GM18499 (cell line): ENCODE data around the gene TET3.

ENCODE experiments used
- ATAC-seq: cut with Tn5 transposase; IDR thresholded peaks from one replicate; pipeline ENCODE4 v1.9.1; 2021; ENCODE audit warnings: moderate number of reproducible peaks; ENCODE audit not compliant: insufficient read depth, unreplicated experiment

Gene TET3

GRCh38 chr2:73985308-73986084 lies 786 bp downstream of the TET3 start:
- ATAC-seq: no peak

GRCh38 chr2:73986085-73986681 lies 1.5 kb downstream of the TET3 start:
- no peak for ATAC-seq

DNA sequence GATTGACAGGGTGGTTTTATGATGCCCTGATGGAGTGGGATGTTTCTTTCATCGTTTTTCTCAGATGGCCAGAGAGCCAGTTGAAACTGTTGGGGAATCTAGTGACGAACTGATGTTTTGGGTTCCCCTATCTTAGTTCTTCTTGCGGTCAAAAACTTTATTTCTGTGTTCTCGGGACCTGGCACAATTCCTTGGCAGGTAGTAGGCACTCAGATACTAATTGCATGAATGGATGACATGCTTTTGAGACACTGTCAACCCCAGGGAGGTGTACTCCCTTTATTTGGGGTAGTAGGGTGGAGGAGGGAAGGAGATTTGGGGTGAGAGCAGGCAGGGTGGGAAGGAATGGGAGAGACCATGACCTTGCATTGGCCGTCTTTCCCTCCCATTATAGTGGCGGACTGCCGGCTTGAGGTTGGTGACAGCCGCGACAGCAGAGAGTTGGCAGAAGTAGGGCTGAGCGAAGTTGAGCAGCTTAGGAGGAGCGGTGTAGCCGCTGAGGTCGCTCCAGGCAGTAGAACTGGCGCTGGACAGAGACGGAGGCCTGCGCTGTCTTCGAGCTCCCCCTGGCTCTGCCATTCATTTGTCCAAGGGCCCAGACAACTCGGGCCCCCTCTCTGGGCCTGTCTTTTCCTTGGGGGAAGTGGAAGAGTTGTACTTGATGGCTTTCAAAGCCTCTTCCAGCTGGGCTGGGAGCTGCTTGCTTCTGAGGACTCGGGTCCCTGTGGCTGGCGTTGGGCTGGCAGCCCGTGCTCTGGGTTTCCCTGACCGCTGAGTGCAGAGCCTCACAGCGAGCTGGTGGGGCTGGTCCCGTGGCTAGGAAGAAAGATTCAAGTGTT lies 2.6 kb downstream of the TET3 start:
- no peak for ATAC-seq

DNA sequence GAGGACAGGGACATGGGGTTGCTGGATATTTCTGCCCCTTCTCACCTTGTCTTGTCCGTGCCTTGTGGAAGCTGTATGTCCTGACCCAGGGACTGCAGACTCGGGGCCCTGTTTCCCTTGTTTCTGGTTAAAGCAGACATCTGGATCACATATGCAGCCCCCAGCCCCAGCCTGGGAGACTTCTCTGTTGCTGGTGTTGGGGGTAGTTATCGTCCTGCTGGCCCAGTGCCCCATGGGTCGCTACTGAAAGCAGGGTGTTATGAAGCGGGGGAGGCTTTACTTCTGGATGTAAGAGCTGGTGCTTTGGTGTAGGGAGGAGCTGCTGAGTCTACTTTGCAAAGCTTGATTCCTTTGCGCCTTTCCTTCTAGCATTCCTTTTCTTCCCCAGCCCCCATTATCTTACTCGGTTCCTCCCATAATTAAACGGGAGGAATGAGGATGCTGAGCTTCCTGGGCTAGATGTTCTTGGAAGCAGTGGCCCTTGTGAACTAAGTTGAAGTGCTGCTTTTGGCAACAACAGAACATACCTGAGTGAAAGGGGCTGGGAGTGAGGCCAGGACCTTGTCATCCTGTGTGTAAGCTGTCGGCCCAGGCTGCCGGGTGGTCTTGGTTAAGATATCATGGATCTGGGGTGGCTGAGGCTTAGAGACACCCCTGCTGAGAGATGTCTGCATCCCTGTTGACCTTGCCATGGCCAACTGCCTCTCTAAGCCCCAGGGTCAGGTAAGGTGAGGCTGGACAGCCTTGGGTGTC lies 3.4 kb downstream of the TET3 start:
- no peak for ATAC-seq

DNA sequence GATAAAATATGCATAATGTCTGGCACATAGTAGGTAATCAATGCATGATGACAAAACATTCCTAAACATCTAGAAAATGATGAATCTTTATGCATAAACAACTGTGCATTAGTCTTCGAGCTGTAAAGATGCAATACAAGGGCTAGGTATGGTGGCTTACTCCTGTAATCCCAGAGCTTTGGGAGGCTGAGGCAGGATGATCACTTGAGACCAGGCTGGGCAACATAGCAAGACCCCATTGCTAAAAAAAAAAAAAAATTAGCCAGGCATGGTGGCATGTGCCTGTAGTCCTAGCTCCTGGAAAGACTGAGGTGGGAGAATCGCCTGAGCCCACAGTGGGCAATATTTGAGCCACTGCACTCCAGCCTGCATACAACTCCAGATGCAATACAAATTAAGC lies 5.3 kb downstream of the TET3 start:
- ATAC-seq: no peak

- ATAC-seq: no peak
Observed at GRCh38 chr2:73990531-73990930, 5.8 kb downstream of the TET3 start.

DNA sequence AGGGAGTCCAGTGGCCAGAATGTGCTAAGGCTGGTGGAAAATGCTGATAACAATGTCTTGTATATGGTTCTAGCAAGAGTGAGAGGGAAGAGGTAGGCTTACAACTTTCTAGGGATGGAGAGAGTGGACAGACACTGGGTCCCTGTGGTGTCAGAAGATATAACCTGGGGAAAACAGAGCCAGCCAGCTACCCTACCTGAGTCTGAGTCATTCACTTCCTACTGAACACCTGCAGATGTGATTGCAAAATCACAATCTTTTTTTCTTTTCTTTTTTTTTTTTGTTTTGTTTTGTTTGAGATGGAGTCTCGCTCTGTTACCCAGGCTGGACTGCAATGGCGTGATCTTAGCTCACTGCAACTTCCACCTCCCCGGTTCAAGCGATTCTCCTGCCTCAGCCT lies 7.3 kb downstream of the TET3 start:
- no peak for ATAC-seq

GRCh38 chr2:73993376-73993775 lies 8.7 kb downstream of the TET3 start:
- no peak for ATAC-seq

DNA sequence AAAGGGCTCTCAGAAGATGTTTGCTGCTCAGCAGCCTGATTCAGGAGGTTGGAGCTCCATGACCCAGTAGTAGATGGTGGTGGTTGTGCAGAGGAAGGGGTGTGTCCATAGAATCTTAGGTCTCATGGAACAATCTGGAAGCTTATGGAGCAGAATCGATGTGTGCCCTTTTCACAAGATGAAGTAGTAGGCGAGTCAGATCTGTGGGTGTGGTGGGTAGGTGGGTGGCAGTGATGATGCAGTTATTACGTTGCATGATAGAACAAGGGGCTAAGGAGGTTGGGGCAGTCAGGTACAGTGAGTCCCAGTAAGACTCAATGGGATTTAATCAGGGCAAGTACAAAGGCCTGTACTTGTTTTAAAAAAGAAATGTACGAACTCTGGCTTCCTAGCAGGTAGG lies 9.1 kb downstream of the TET3 start:
- ATAC-seq: no peak

DNA sequence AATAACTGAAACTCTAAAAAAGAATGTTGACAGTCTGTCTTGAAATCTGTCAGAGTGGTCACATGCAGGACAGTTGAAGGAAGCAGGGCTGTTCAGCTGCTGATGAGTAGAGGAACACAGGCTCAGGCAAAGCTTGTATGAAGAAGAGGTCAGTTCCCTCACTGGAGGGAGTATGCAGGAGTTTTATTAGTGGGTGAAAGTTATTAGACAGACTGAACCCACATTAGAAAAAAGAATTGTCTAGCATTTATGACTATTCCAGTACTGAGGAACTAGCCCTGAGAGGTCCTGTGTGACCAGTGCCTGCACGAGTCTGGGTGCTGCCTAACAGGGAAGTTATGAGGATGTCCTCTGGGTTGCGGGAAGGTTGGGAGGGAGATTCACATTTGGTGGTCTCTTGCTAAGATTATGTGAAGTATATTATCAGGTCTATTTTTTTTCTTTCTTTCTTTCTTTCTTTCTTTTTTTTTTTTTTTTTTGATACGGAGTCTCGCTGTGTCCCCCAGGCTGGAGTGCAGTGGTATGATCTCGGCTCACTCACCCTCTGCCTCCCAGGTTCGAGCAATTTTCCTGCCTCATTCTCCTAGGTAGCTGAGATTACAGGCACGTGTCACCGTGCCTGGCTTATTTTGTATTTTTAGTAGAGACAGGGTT lies 9.6 kb downstream of the TET3 start:
- no peak for ATAC-seq

DNA sequence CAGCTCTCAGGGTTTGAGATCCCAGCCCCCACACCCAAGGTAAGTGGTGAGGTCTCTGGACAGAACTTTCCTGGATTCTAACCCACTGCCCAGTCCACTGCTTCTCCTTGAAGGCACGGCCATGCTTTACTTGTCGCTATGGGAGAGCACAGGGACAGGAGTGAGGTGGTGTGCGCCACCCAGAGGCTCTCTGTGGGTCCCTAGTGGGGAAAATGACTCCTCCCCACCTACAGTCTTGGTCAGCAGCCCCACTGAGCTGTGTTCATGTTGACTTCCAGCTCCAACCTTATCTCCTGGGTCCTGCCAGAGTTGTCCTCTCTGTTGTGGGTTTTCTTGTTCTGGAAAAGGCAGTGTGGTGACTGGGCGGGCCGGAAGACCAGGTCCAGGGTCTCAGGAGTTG lies 11.1 kb downstream of the TET3 start:
- ATAC-seq: no peak

GRCh38 chr2:73997813-73998212 lies 13.1 kb downstream of the TET3 start:
- ATAC-seq: no peak

DNA sequence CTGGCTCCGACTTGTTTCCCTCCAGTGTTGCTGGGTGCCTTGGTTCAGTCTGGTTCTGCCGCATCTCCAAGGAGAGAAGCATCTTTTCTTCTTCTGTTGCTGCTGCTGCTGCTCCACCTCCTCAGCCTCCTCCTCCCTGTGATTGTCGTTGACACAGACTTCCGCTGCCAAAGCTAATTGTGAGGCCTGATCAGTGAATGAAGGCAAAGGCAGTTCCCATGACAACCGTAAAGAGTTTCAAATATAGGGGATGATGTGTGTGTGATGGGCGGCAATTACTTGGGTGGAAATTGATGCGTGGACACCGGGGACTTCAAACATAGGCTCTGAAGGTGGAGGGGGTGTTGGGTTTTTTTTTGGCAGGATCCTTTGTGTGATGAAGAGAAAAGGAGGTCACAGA lies 13.7 kb downstream of the TET3 start:
- no peak for ATAC-seq

DNA sequence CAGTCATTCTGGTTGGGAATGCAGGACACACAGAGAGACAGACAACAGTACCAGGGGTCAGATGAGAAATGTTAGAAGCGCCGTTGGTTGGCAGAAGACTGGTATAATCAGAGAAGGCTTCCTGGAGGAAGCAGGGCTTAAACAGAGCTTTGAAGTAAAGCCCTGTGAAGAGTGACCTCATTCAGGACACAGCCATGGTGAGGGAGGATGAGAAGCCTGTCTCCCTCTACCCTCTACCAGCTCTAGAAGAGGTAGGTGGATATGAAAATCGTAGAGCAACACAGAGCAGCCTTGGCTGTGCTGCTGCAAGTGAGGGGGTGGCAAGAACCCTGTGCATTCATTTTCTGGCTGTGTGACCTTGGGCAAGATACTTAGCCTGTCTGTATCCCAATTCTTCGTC lies 14.2 kb downstream of the TET3 start:
- ATAC-seq: no peak

- no peak for ATAC-seq
Observed at GRCh38 chr2:73999881-74000597, 15.3 kb downstream of the TET3 start.

GRCh38 chr2:74000666-74001065 lies 16.0 kb downstream of the TET3 start:
- ATAC-seq: no peak

DNA sequence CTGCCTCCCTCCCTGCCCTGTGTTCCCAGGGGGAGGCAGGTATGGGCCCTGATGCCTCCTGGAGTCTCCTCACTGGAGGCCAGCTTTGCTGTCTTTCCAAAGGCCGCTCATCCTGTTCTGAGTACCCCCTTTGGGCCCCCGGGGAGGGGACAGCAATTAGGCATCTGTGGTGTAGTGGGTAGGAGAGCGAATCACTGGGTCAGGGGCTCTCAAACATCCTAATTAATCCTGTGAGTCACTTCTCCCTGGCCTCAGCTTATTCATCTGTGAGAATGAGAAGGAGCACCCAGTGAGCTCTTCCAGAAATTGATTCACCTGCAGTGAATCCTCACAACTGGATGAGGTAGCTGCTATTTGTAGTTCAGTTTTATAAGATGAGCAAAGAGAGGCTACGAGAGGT lies 16.4 kb downstream of the TET3 start:
- no peak for ATAC-seq

- ATAC-seq: no peak
Observed at GRCh38 chr2:74001781-74002504, 17.2 kb downstream of the TET3 start.
